ENCODE results near the gene KCNG2.

DNA sequence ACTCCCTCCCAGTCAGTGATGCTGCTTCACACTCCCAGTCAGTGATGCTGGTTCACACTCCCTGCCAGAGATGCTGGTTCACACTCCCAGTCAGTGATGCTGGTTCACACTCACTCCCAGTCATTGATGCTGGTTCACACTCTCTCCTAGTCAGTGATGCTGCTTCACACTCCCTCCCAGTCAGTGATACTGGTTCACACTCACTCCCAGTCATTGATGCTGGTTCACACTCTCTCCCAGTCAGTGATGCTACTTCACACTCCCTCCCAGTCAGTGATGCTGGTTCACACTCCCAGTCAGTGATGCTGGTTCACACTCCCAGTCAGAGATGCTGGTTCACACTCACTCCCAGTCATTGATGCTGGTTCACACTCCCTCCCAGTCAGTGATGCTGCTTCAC is 34.3 kb upstream of the KCNG2 start:
- TF ChIP-seq, protein P1, sequence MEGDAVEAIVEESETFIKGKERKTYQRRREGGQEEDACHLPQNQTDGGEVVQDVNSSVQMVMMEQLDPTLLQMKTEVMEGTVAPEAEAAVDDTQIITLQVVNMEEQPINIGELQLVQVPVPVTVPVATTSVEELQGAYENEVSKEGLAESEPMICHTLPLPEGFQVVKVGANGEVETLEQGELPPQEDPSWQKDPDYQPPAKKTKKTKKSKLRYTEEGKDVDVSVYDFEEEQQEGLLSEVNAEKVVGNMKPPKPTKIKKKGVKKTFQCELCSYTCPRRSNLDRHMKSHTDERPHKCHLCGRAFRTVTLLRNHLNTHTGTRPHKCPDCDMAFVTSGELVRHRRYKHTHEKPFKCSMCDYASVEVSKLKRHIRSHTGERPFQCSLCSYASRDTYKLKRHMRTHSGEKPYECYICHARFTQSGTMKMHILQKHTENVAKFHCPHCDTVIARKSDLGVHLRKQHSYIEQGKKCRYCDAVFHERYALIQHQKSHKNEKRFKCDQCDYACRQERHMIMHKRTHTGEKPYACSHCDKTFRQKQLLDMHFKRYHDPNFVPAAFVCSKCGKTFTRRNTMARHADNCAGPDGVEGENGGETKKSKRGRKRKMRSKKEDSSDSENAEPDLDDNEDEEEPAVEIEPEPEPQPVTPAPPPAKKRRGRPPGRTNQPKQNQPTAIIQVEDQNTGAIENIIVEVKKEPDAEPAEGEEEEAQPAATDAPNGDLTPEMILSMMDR (IDR thresholded peaks at IDR 0.05; ENCODE audit: low read depth, low read length) = no peak
- no peak for TF ChIP-seq EZH2phosphoT487 (IDR thresholded peaks at IDR 0.05; ENCODE audit: low read depth)
